GM23338 (cell line): Measurements from ENCODE around the gene ANKRD44. TPM values are rescaled to one million over a fixed set of nuclear protein-coding genes. Genes with fewer than 3 reads are reported as not detected.

Experiments
- ATAC-seq: fragments of 200-7000 bp; cut with Tn5 transposase; 3 replicates; pipeline ENCODE4 v1.9.1; 2020
- DNase-seq: peaks from one replicate; pipeline ENCODE4 v3.0.0-alpha.2; 2015; ENCODE audit warnings: low spot score
- H2AFZ ChIP-seq: fragments of 200-600 bp; sonication (generic); 2 replicates; pipeline ENCODE4 v1.8.0; 2016; ENCODE audit warnings: antibody characterized with exemption, mild to moderate bottlenecking, moderate library complexity
- H3F3A ChIP-seq: fragments of 200-600 bp; sonication (generic); replicated peaks from 2 replicates; pipeline ENCODE4 v1.8.0; 2017; ENCODE audit warnings: antibody characterized with exemption, mixed run types, low read depth
- H3K27ac ChIP-seq: fragments of 200-600 bp; sonication (generic); 2 replicates; pipeline ENCODE4 v1.6.1; 2016; ENCODE audit warnings: low read depth
- H3K27me3 ChIP-seq: fragments of 200-600 bp; sonication (generic); 2 replicates; pipeline ENCODE4 v1.8.0; 2016; ENCODE audit warnings: mild to moderate bottlenecking, mixed run types, moderate library complexity; ENCODE audit not compliant: insufficient read depth
- H3K36me3 ChIP-seq: fragments of 200-600 bp; sonication (generic); 2 replicates; pipeline ENCODE4 v1.8.0; 2016; ENCODE audit warnings: mild to moderate bottlenecking; ENCODE audit not compliant: insufficient read depth
- H3K4me1 ChIP-seq: fragments of 200-600 bp; sonication (generic); 2 replicates; pipeline ENCODE4 v1.8.0; 2016; ENCODE audit warnings: mild to moderate bottlenecking, moderate library complexity; ENCODE audit not compliant: insufficient read depth
- H3K4me2 ChIP-seq: fragments of 200-600 bp; sonication (generic); 2 replicates; pipeline ENCODE4 v1.7.1; 2017; ENCODE audit warnings: mixed run types
- H3K4me3 ChIP-seq: fragments of 200-600 bp; sonication (generic); 2 replicates; pipeline ENCODE4 v1.6.1; 2016; ENCODE audit warnings: mixed run types
- H3K79me2 ChIP-seq: fragments of 200-600 bp; sonication (generic); replicated peaks from 2 replicates; pipeline ENCODE4 v1.8.0; 2017; ENCODE audit warnings: mild to moderate bottlenecking; ENCODE audit not compliant: insufficient read depth
- H3K9me2 ChIP-seq: fragments of 200-600 bp; sonication (generic); 2 replicates; pipeline ENCODE4 v1.8.0; 2017; ENCODE audit not compliant: insufficient read depth
- H4K20me1 ChIP-seq: fragments of 200-600 bp; sonication (generic); replicated peaks from 2 replicates; pipeline ENCODE4 v1.8.0; 2017; ENCODE audit warnings: mild to moderate bottlenecking; ENCODE audit not compliant: insufficient read depth
- H3K27ac Mint-ChIP-seq: 2 replicates; pipeline ENCODE4 v1.8.0; 2020; ENCODE audit warnings: inconsistent platforms, mild to moderate bottlenecking, moderate library complexity, mixed read lengths
- H3K27me3 Mint-ChIP-seq: 3 replicates; pipeline ENCODE4 v1.8.0; 2022; ENCODE audit warnings: low read depth, mild to moderate bottlenecking, moderate library complexity, mixed read lengths, inconsistent platforms; ENCODE audit not compliant: insufficient read depth, poor library complexity
- H3K36me3 Mint-ChIP-seq: 3 replicates; pipeline ENCODE4 v1.8.0; 2021; ENCODE audit warnings: low read depth, mild to moderate bottlenecking, inconsistent platforms, moderate library complexity, mixed read lengths
- H3K4me1 Mint-ChIP-seq: 3 replicates; pipeline ENCODE4 v1.8.0; 2020; ENCODE audit warnings: mild to moderate bottlenecking, inconsistent platforms, mixed read lengths
- H3K4me3 Mint-ChIP-seq: 3 replicates; pipeline ENCODE4 v1.8.0; 2021; ENCODE audit warnings: moderate library complexity, mild to moderate bottlenecking, inconsistent platforms, mixed read lengths
- H3K9me3 Mint-ChIP-seq: 3 replicates; pipeline ENCODE4 v1.8.0; 2020; ENCODE audit warnings: moderate library complexity, mild to moderate bottlenecking, inconsistent platforms, mixed read lengths
- CREB1 ChIP-seq: fragments of 250-450 bp; sonication (Bioruptor Pico); IDR thresholded peaks from 2 replicates; pipeline ENCODE4 v1.5.0; 2020; ENCODE audit warnings: low read depth, mild to moderate bottlenecking, moderate library complexity
- EZH2 ChIP-seq: fragments of 200-600 bp; sonication (generic); IDR thresholded peaks from one replicate; pipeline ENCODE4 v1.8.0; 2017; ENCODE audit warnings: antibody characterized with exemption, mild to moderate bottlenecking, low read depth; ENCODE audit not compliant: unreplicated experiment
- EZH2phosphoT487 ChIP-seq: fragments of 200-600 bp; sonication (generic); IDR thresholded peaks from one replicate; pipeline ENCODE4 v1.8.1; 2018; ENCODE audit warnings: antibody characterized with exemption; ENCODE audit not compliant: unreplicated experiment
- JUNB ChIP-seq: IDR thresholded peaks from one replicate; pipeline ENCODE4 v1.6.1; 2016; ENCODE audit warnings: antibody characterized with exemption; ENCODE audit not compliant: unreplicated experiment
- NANOG ChIP-seq: IDR thresholded peaks from 2 replicates; pipeline ENCODE4 v1.6.1; 2016; ENCODE audit warnings: antibody characterized with exemption, borderline replicate concordance
- POLR2AphosphoS5 ChIP-seq: IDR thresholded peaks from 2 replicates; pipeline ENCODE4 v1.6.1; 2016; ENCODE audit warnings: antibody characterized with exemption, low read depth
- REST ChIP-seq: IDR thresholded peaks from one replicate; pipeline ENCODE4 v1.6.1; 2018; ENCODE audit warnings: antibody characterized with exemption; ENCODE audit not compliant: unreplicated experiment
- STAT1 ChIP-seq: IDR thresholded peaks from one replicate; pipeline ENCODE4 v1.6.1; 2016; ENCODE audit warnings: antibody characterized with exemption; ENCODE audit not compliant: unreplicated experiment
- ZNF114 ChIP-seq: fragments of 250-450 bp; sonication (Bioruptor Pico); IDR thresholded peaks from 2 replicates; pipeline ENCODE4 v1.5.0; 2020; ENCODE audit warnings: mild to moderate bottlenecking, moderate library complexity
- ZNF331 ChIP-seq: fragments of 250-450 bp; sonication (Bioruptor Pico); IDR thresholded peaks from 2 replicates; pipeline ENCODE4 v1.5.0; 2020; ENCODE audit warnings: low read depth, mild to moderate bottlenecking, moderate library complexity
- ZNF462 ChIP-seq: fragments of 250-450 bp; sonication (Bioruptor Pico); IDR thresholded peaks from 2 replicates; pipeline ENCODE4 v1.5.0; 2020; ENCODE audit warnings: mild to moderate bottlenecking, moderate library complexity
- polyA plus RNA-seq: library from polyadenylated mRNA; unstranded; fragments of >200 nt; fragmentation: Nextera tagmentation; extraction: Ambion mirVana; gene quantifications from 2 replicates; pipeline ENCODE4 v1.2.1, GENCODE V29; 2016
- total RNA-seq: library from RNA; depleted of rRNA; stranded (reverse); fragments of >200 nt; shearing (Covaris generic); gene quantifications from 2 replicates; pipeline ENCODE4 v1.2.3, GENCODE V29; 2014
- TF ChIP-seq, protein P1 (sequence below): IDR thresholded peaks from 2 replicates; pipeline ENCODE4 v1.6.1; 2016; ENCODE audit warnings: antibody characterized with exemption

The ANKRD44 gene
- total and polyA plus RNA-seq, 2 experiments from 2014 or later, result 0.44 to 0.56 TPM

GRCh38 chr2:197128897-197129296 lies 181.7 kb downstream of the ANKRD44 start:
- Mint-ChIP-seq H3K27me3 (peaks cover 3% of the 10 kb centered on the region), H3K4me1 (peaks cover 3% of the 10 kb centered on the region; the same call in 2 of the 3 replicates), H3K4me3 (no peak overlapping the region), H3K27ac (no peak overlapping the region), H3K36me3 (no peaks in the 10 kb centered on the region), H3K9me3 (no peaks in the 10 kb centered on the region)
- no peak overlapping the region for H2AFZ ChIP-seq
- TF ChIP-seq NANOG (no peak), REST (no peak), ZNF114 (CRISPR knock-in tag) (no peak), ZNF462 (CRISPR knock-in tag) (no peak), CREB1 (CRISPR knock-in tag) (no peak), JUNB (no peak), EZH2phosphoT487 (no peak), ZNF331 (CRISPR knock-in tag) (no peak), EZH2 (no peak), POLR2AphosphoS5 (no peak), STAT1 (no peak)
- TF ChIP-seq, protein P1, sequence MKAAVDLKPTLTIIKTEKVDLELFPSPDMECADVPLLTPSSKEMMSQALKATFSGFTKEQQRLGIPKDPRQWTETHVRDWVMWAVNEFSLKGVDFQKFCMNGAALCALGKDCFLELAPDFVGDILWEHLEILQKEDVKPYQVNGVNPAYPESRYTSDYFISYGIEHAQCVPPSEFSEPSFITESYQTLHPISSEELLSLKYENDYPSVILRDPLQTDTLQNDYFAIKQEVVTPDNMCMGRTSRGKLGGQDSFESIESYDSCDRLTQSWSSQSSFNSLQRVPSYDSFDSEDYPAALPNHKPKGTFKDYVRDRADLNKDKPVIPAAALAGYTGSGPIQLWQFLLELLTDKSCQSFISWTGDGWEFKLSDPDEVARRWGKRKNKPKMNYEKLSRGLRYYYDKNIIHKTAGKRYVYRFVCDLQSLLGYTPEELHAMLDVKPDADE, result no peak
- no peak overlapping the region for H3K4me3 ChIP-seq
- no peak overlapping the region for H3K27ac ChIP-seq
- H3K9me2 ChIP-seq, result no peaks in the 10 kb centered on the region
- DNase-seq (no peak), ATAC-seq (no peak)
- no peaks in the 10 kb centered on the region; the same call in 1 of the 2 replicates for H4K20me1 ChIP-seq
- H3K36me3 ChIP-seq, result no peaks in the 10 kb centered on the region
- H3K27me3 ChIP-seq, result no peaks in the 10 kb centered on the region
- no peaks in the 10 kb centered on the region for H3K79me2 ChIP-seq
- no peaks in the 10 kb centered on the region for H3F3A ChIP-seq
- no peak overlapping the region for H3K4me2 ChIP-seq
- no peaks in the 10 kb centered on the region for H3K4me1 ChIP-seq
